Pancreas (tissue), 10 donors: ENCODE data around the gene TCERG1L. TPM values are rescaled to one million over a fixed set of nuclear protein-coding genes. Genes with fewer than 3 reads are reported as not detected.

Source experiments
- ATAC-seq, 4 donors: fragments of 200-7000 bp; cut with Tn5 transposase; one replicate each; pipeline versions ENCODE4 v1.8.0 to v1.9.1; 2020; ENCODE audit warnings: mild to moderate bottlenecking in 4 of 4, moderate library complexity in 4 of 4
- DNase-seq, 6 donors: peaks; one replicate each; pipeline ENCODE4 v3.0.0-alpha.2; 2020
- FAIRE-seq: peaks from 2 replicates; lab custom pipeline; 2012; peaks lifted over from hg19 to GRCh38; lab: Jason Lieb, UNC
- H3K27ac ChIP-seq, 4 donors: fragments of 200-600 bp; sonication (generic); 1 replicate in 3 of 4; 2 replicates in 1 of 4; pipeline versions ENCODE4 v1.5.0 to v1.8.0; 2020
- H3K27me3 ChIP-seq, 4 donors: fragments of 200-600 bp; one replicate each; pipeline ENCODE4 v1.8.0; 2021
- H3K36me3 ChIP-seq, 3 donors: fragments of 200-600 bp; sonication (generic) in 1 of 3; one replicate each; pipeline versions ENCODE4 v1.5.0 to v1.8.0; 2020 to 2021
- H3K4me1 ChIP-seq, 3 donors: fragments of 200-600 bp; one replicate each; pipeline ENCODE4 v1.8.0; 2021
- H3K4me3 ChIP-seq, 4 donors: fragments of 200-600 bp; sonication (generic) in 2 of 4; one replicate each; pipeline versions ENCODE4 v1.5.0 to v1.8.0; 2020 to 2021
- H3K9me3 ChIP-seq, 4 donors: fragments of 200-600 bp; one replicate each; pipeline ENCODE4 v1.8.0; 2021
- WGBS, 2 donors: extraction: QIAGEN DNeasy Blood & Tissue Kit; methylation state at CpG; one replicate each; pipeline ENCODE4 v1.1.7; 2013; 5-methylcytosine and 5-hydroxymethylcytosine counted together
- intact Hi-C, 3 donors: fragments of 100-400 bp; cut with DNase I; formaldehyde crosslinking; loops; one replicate each; pipeline versions ENCODE4 v1.11.1 to v1.14.2; 2022
- polyA plus RNA-seq, 2 donors: library from polyadenylated mRNA; stranded (reverse); fragments of 200-250 nt; gene quantifications; one replicate each; pipeline ENCODE4 v1.2.3, GENCODE V29; 2013
- total RNA-seq, 6 donors: library from RNA; stranded (reverse); fragmentation: NEBNext Ultra II Directional in 4 of 6; extraction: Animal tissue kit (Norgen Biotek cat#: 25700) in 4 of 6; gene quantifications; one replicate each; pipeline versions ENCODE4 v1.2.1 to v1.2.4, GENCODE V29; 2021 to 2023
- TF ChIP-seq, protein P1 (sequence below), 4 donors: fragments of 200-600 bp; sonication (generic) in 3 of 4; IDR thresholded peaks; one replicate each; pipeline versions ENCODE4 v1.5.0 to v1.8.0; 2021; ENCODE audit warnings: antibody characterized with exemption in 4 of 4
- donor health status: healthy with polysubstance abuse.
- donor health status: DM: no; HTN: no; CAD: no; lungs with moderate emphysema.
- donor health status: DM: no; HTN: no; CAD: no.
- donor health status: control.
- donor health status: control.
- donor health status: Bipolar disorder and iron deficiency.
- donor health status: DM: yes; HTN: yes; CAD: no.
- donor health status: DM: no; HTN: no; CAD: no.
- donor health status: DM: no; HTN: no; CAD: no.
- donor health status: DM: yes; HTN: yes; CAD: no.

The TCERG1L gene
- total and polyA plus RNA-seq, 8 donors: 0.09 to 1.9 (median 0.40) TPM

- H3K4me3 ChIP-seq: no peak overlapping the region
- ATAC-seq: no peak
- no peaks in the 10 kb centered on the region for H3K4me1 ChIP-seq
- no peak for FAIRE-seq
- no peaks in the 10 kb centered on the region for H3K9me3 ChIP-seq
- H3K36me3 ChIP-seq: no peaks in the 10 kb centered on the region
- TF ChIP-seq, protein P1, sequence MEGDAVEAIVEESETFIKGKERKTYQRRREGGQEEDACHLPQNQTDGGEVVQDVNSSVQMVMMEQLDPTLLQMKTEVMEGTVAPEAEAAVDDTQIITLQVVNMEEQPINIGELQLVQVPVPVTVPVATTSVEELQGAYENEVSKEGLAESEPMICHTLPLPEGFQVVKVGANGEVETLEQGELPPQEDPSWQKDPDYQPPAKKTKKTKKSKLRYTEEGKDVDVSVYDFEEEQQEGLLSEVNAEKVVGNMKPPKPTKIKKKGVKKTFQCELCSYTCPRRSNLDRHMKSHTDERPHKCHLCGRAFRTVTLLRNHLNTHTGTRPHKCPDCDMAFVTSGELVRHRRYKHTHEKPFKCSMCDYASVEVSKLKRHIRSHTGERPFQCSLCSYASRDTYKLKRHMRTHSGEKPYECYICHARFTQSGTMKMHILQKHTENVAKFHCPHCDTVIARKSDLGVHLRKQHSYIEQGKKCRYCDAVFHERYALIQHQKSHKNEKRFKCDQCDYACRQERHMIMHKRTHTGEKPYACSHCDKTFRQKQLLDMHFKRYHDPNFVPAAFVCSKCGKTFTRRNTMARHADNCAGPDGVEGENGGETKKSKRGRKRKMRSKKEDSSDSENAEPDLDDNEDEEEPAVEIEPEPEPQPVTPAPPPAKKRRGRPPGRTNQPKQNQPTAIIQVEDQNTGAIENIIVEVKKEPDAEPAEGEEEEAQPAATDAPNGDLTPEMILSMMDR (IDR thresholded peaks at IDR 0.05): no peak
- DNase-seq: no peak
- WGBS, 2 donors: 63 to 79% methylated on average over 18 of the region's 18 CpGs
- no peaks in the 10 kb centered on the region for H3K27me3 ChIP-seq
- H3K27ac ChIP-seq: no peak overlapping the region
- intact Hi-C loops: no loop called here
These were observed 233.2 kb downstream of the TCERG1L start for GRCh38 chr10:131078131-131078881.

DNA sequence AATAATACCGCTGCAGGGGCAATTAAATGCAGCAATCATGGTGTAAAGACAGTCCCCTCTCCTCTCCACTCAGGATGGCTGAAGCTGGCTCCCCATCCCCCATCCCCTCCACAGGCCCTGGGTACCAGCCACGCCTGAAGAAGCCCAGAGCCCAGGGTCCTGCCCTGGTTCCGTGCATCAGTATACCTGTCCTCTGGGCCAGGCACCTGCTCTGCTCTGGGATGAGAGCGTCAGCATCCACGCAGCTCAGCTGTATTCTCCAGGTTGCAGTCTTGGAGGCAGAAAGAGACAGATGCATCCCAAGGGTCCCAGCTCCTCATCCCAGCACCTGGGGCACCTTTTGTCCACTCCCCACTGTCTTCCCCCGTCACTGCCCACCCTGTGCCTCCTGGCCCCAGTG lies 233.8 kb downstream of the TCERG1L start:
- no peak overlapping the region for H3K27ac ChIP-seq
- H3K27me3 ChIP-seq: no peaks in the 10 kb centered on the region
- no peak overlapping the region for H3K4me3 ChIP-seq
- intact Hi-C loops: no loop called here
- FAIRE-seq (no peak), ATAC-seq (no peak), DNase-seq (no peak)
- no peaks in the 10 kb centered on the region for H3K9me3 ChIP-seq
- WGBS, 2 donors: 65 to 71% methylated on average over 6 of the region's 6 CpGs
- H3K4me1 ChIP-seq: no peaks in the 10 kb centered on the region
- H3K36me3 ChIP-seq: no peaks in the 10 kb centered on the region
- TF ChIP-seq, protein P1 (IDR thresholded peaks at IDR 0.05): no peak

DNA sequence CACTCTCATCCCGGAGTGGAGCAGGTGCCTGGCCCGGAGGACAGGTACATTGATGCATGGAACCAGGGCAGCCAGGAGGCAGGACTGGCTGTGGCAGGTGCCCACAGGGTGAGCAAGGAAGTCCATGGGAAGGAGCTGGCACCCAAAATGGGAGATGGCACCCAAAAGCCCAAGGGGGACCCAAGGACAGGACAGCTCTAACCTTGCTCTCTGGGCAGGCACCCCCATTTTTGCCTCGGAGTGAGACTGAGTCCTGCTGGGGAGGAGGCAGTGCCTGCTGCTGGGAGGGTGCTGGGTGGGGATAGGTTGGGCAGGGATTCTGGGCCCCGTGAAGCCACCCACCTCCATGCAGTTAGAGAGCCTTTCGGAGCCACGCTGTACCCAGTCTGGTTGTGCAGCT lies 234.5 kb downstream of the TCERG1L start:
- Histone ChIP-seq H3K4me3 (no peak overlapping the region), H3K36me3 (no peaks in the 10 kb centered on the region), H3K27me3 (no peaks in the 10 kb centered on the region), H3K27ac (no peak overlapping the region), H3K9me3 (no peaks in the 10 kb centered on the region), H3K4me1 (no peaks in the 10 kb centered on the region)
- 73 to 84% methylated on average over 6 of the region's 6 CpGs for WGBS, 2 donors
- intact Hi-C loops: no loop called here
- no peak for FAIRE-seq
- no peak for DNase-seq
- TF ChIP-seq, protein P1 (IDR thresholded peaks at IDR 0.05): no peak
- no peak for ATAC-seq

GRCh38 chr10:131076356-131076755 lies 235.2 kb downstream of the TCERG1L start:
- DNase-seq (no peak), FAIRE-seq (no peak), ATAC-seq (no peak)
- intact Hi-C loops: no loop called here
- TF ChIP-seq, protein P1 (IDR thresholded peaks at IDR 0.05): no peak
- WGBS, 2 donors: 76 to 92% methylated on average over 8 of the region's 8 CpGs
- Histone ChIP-seq H3K27ac (no peak overlapping the region), H3K9me3 (no peaks in the 10 kb centered on the region), H3K27me3 (no peaks in the 10 kb centered on the region), H3K4me1 (no peaks in the 10 kb centered on the region), H3K36me3 (no peaks in the 10 kb centered on the region), H3K4me3 (no peak overlapping the region)

GRCh38 chr10:131075218-131075770 lies 236.2 kb downstream of the TCERG1L start:
- no peaks in the 10 kb centered on the region for H3K9me3 ChIP-seq
- intact Hi-C loops: no loop called here
- WGBS, 2 donors: 92 to 93% methylated on average over 26 to 27 of the region's 27 CpGs
- ATAC-seq: no peak
- H3K4me3 ChIP-seq: no peak overlapping the region
- H3K4me1 ChIP-seq: no peaks in the 10 kb centered on the region
- no peaks in the 10 kb centered on the region for H3K36me3 ChIP-seq
- TF ChIP-seq, protein P1 (IDR thresholded peaks at IDR 0.05): no peak
- no peaks in the 10 kb centered on the region for H3K27me3 ChIP-seq
- no peak for FAIRE-seq
- H3K27ac ChIP-seq: no peak overlapping the region
- no peak for DNase-seq
